GM23338 (cell line): ENCODE results near the gene TMEM107. TPM values are rescaled to one million over a fixed set of nuclear protein-coding genes. Genes with fewer than 3 reads are reported as not detected.

Experiments
- ATAC-seq: fragments of 200-7000 bp; cut with Tn5 transposase; 3 replicates; pipeline ENCODE4 v1.9.1; 2020
- DNase-seq: peaks from one replicate; pipeline ENCODE4 v3.0.0-alpha.2; 2015; ENCODE audit warnings: low spot score
- H2AFZ ChIP-seq: fragments of 200-600 bp; sonication (generic); 2 replicates; pipeline ENCODE4 v1.8.0; 2016; ENCODE audit warnings: antibody characterized with exemption, mild to moderate bottlenecking, moderate library complexity
- H3F3A ChIP-seq: fragments of 200-600 bp; sonication (generic); replicated peaks from 2 replicates; pipeline ENCODE4 v1.8.0; 2017; ENCODE audit warnings: antibody characterized with exemption, mixed run types, low read depth
- H3K27ac ChIP-seq: fragments of 200-600 bp; sonication (generic); 2 replicates; pipeline ENCODE4 v1.6.1; 2016; ENCODE audit warnings: low read depth
- H3K27me3 ChIP-seq: fragments of 200-600 bp; sonication (generic); 2 replicates; pipeline ENCODE4 v1.8.0; 2016; ENCODE audit warnings: mild to moderate bottlenecking, mixed run types, moderate library complexity; ENCODE audit not compliant: insufficient read depth
- H3K36me3 ChIP-seq: fragments of 200-600 bp; sonication (generic); 2 replicates; pipeline ENCODE4 v1.8.0; 2016; ENCODE audit warnings: mild to moderate bottlenecking; ENCODE audit not compliant: insufficient read depth
- H3K4me1 ChIP-seq: fragments of 200-600 bp; sonication (generic); 2 replicates; pipeline ENCODE4 v1.8.0; 2016; ENCODE audit warnings: mild to moderate bottlenecking, moderate library complexity; ENCODE audit not compliant: insufficient read depth
- H3K4me2 ChIP-seq: fragments of 200-600 bp; sonication (generic); 2 replicates; pipeline ENCODE4 v1.7.1; 2017; ENCODE audit warnings: mixed run types
- H3K4me3 ChIP-seq: fragments of 200-600 bp; sonication (generic); 2 replicates; pipeline ENCODE4 v1.6.1; 2016; ENCODE audit warnings: mixed run types
- H3K79me2 ChIP-seq: fragments of 200-600 bp; sonication (generic); replicated peaks from 2 replicates; pipeline ENCODE4 v1.8.0; 2017; ENCODE audit warnings: mild to moderate bottlenecking; ENCODE audit not compliant: insufficient read depth
- H3K9me2 ChIP-seq: fragments of 200-600 bp; sonication (generic); 2 replicates; pipeline ENCODE4 v1.8.0; 2017; ENCODE audit not compliant: insufficient read depth
- H4K20me1 ChIP-seq: fragments of 200-600 bp; sonication (generic); replicated peaks from 2 replicates; pipeline ENCODE4 v1.8.0; 2017; ENCODE audit warnings: mild to moderate bottlenecking; ENCODE audit not compliant: insufficient read depth
- H3K27ac Mint-ChIP-seq: 2 replicates; pipeline ENCODE4 v1.8.0; 2020; ENCODE audit warnings: inconsistent platforms, mild to moderate bottlenecking, moderate library complexity, mixed read lengths
- H3K27me3 Mint-ChIP-seq: 3 replicates; pipeline ENCODE4 v1.8.0; 2022; ENCODE audit warnings: low read depth, mild to moderate bottlenecking, moderate library complexity, mixed read lengths, inconsistent platforms; ENCODE audit not compliant: insufficient read depth, poor library complexity
- H3K36me3 Mint-ChIP-seq: 3 replicates; pipeline ENCODE4 v1.8.0; 2021; ENCODE audit warnings: low read depth, mild to moderate bottlenecking, inconsistent platforms, moderate library complexity, mixed read lengths
- H3K4me1 Mint-ChIP-seq: 3 replicates; pipeline ENCODE4 v1.8.0; 2020; ENCODE audit warnings: mild to moderate bottlenecking, inconsistent platforms, mixed read lengths
- H3K4me3 Mint-ChIP-seq: 3 replicates; pipeline ENCODE4 v1.8.0; 2021; ENCODE audit warnings: moderate library complexity, mild to moderate bottlenecking, inconsistent platforms, mixed read lengths
- H3K9me3 Mint-ChIP-seq: 3 replicates; pipeline ENCODE4 v1.8.0; 2020; ENCODE audit warnings: moderate library complexity, mild to moderate bottlenecking, inconsistent platforms, mixed read lengths
- CREB1 ChIP-seq: fragments of 250-450 bp; sonication (Bioruptor Pico); IDR thresholded peaks from 2 replicates; pipeline ENCODE4 v1.5.0; 2020; ENCODE audit warnings: low read depth, mild to moderate bottlenecking, moderate library complexity
- POLR2AphosphoS5 ChIP-seq: IDR thresholded peaks from 2 replicates; pipeline ENCODE4 v1.6.1; 2016; ENCODE audit warnings: antibody characterized with exemption, low read depth
- ZNF331 ChIP-seq: fragments of 250-450 bp; sonication (Bioruptor Pico); IDR thresholded peaks from 2 replicates; pipeline ENCODE4 v1.5.0; 2020; ENCODE audit warnings: low read depth, mild to moderate bottlenecking, moderate library complexity
- polyA plus RNA-seq: library from polyadenylated mRNA; unstranded; fragments of >200 nt; fragmentation: Nextera tagmentation; extraction: Ambion mirVana; gene quantifications from 2 replicates; pipeline ENCODE4 v1.2.1, GENCODE V29; 2016
- total RNA-seq: library from RNA; depleted of rRNA; stranded (reverse); fragments of >200 nt; shearing (Covaris generic); gene quantifications from 2 replicates; pipeline ENCODE4 v1.2.3, GENCODE V29; 2014
- TF ChIP-seq, protein P1 (sequence below): IDR thresholded peaks from one replicate; pipeline ENCODE4 v1.6.1; 2018; ENCODE audit warnings: antibody characterized with exemption; ENCODE audit not compliant: unreplicated experiment
- TF ChIP-seq, protein P2 (sequence below): fragments of 250-450 bp; sonication (Bioruptor Pico); IDR thresholded peaks from 2 replicates; pipeline ENCODE4 v1.5.0; 2020; ENCODE audit warnings: mild to moderate bottlenecking, moderate library complexity

The TMEM107 gene
- total and polyA plus RNA-seq, 2 experiments from 2014 or later: 10.8 to 20.4 TPM

DNA sequence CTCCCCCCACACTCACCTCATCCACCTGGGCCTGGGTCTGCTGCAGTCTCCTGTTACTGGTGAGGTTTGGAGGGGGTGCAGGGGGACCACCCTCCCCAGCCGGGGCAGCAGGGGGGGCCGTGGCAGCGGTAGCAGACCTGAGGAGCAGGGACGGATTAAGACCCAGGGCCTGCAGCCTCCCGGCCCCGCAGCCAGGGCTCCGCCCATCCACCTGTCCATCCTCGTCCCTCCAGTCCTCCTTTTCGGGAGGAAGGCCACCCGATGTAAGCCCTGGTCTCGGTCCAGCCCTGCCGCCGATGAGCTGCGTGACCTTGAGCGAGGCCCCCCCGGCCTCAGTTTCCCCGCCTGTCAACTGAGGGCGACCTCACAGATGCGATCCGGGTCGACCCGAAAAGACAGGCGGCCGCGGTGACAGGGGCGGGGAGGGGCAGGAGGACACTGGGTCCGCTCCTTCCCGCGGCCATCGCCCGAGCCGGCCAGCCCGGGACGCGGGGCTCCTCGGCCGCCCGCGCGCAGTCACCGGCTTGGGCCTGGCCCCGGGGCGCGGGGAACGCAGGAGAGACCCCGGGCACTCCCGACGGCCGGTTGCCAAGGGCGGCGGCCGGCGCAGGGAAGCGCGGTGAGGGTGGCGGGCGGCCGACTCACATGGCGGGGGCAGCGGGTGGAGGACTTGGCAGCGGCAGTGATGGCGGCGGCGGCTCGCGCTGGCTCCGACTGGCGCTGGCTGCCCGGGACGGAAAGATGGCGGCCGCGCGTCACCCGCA lies 13.8 kb downstream of the TMEM107 start, which contains the start of gene VAMP2:
Gene VAMP2, minus strand, starts transcription at position 716 of the 764 bp plus-strand sequence. Its CDS starts 69 bp downstream, at position 647.
- peak within 1 kb of the TSS; percentile 73 for H2AFZ ChIP-seq

More for the DNA sequence above, 13.8 kb downstream of the TMEM107 start, which contains the start of gene VAMP2:
- ATAC-seq (peak; percentile 8), DNase-seq (peak; percentile 85)
- peaks cover 5% of the 10 kb centered on the region for H4K20me1 ChIP-seq
- peaks cover 24% of the 10 kb centered on the region for H3K27me3 Mint-ChIP-seq
- peak within 1 kb of the TSS; percentile 96 for H3K4me3 ChIP-seq
- peaks cover 12% of the 10 kb centered on the region; the same call in 1 of the 2 replicates for H3K79me2 ChIP-seq
- TF ChIP-seq, protein P1, sequence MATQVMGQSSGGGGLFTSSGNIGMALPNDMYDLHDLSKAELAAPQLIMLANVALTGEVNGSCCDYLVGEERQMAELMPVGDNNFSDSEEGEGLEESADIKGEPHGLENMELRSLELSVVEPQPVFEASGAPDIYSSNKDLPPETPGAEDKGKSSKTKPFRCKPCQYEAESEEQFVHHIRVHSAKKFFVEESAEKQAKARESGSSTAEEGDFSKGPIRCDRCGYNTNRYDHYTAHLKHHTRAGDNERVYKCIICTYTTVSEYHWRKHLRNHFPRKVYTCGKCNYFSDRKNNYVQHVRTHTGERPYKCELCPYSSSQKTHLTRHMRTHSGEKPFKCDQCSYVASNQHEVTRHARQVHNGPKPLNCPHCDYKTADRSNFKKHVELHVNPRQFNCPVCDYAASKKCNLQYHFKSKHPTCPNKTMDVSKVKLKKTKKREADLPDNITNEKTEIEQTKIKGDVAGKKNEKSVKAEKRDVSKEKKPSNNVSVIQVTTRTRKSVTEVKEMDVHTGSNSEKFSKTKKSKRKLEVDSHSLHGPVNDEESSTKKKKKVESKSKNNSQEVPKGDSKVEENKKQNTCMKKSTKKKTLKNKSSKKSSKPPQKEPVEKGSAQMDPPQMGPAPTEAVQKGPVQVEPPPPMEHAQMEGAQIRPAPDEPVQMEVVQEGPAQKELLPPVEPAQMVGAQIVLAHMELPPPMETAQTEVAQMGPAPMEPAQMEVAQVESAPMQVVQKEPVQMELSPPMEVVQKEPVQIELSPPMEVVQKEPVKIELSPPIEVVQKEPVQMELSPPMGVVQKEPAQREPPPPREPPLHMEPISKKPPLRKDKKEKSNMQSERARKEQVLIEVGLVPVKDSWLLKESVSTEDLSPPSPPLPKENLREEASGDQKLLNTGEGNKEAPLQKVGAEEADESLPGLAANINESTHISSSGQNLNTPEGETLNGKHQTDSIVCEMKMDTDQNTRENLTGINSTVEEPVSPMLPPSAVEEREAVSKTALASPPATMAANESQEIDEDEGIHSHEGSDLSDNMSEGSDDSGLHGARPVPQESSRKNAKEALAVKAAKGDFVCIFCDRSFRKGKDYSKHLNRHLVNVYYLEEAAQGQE: no peak
- TF ChIP-seq POLR2AphosphoS5 (peak; percentile 73), ZNF331 (CRISPR knock-in tag) (no peak), CREB1 (CRISPR knock-in tag) (0 out of 2 replicates have a peak, but pooled peaks have one; percentile 60)
- TF ChIP-seq, protein P2, sequence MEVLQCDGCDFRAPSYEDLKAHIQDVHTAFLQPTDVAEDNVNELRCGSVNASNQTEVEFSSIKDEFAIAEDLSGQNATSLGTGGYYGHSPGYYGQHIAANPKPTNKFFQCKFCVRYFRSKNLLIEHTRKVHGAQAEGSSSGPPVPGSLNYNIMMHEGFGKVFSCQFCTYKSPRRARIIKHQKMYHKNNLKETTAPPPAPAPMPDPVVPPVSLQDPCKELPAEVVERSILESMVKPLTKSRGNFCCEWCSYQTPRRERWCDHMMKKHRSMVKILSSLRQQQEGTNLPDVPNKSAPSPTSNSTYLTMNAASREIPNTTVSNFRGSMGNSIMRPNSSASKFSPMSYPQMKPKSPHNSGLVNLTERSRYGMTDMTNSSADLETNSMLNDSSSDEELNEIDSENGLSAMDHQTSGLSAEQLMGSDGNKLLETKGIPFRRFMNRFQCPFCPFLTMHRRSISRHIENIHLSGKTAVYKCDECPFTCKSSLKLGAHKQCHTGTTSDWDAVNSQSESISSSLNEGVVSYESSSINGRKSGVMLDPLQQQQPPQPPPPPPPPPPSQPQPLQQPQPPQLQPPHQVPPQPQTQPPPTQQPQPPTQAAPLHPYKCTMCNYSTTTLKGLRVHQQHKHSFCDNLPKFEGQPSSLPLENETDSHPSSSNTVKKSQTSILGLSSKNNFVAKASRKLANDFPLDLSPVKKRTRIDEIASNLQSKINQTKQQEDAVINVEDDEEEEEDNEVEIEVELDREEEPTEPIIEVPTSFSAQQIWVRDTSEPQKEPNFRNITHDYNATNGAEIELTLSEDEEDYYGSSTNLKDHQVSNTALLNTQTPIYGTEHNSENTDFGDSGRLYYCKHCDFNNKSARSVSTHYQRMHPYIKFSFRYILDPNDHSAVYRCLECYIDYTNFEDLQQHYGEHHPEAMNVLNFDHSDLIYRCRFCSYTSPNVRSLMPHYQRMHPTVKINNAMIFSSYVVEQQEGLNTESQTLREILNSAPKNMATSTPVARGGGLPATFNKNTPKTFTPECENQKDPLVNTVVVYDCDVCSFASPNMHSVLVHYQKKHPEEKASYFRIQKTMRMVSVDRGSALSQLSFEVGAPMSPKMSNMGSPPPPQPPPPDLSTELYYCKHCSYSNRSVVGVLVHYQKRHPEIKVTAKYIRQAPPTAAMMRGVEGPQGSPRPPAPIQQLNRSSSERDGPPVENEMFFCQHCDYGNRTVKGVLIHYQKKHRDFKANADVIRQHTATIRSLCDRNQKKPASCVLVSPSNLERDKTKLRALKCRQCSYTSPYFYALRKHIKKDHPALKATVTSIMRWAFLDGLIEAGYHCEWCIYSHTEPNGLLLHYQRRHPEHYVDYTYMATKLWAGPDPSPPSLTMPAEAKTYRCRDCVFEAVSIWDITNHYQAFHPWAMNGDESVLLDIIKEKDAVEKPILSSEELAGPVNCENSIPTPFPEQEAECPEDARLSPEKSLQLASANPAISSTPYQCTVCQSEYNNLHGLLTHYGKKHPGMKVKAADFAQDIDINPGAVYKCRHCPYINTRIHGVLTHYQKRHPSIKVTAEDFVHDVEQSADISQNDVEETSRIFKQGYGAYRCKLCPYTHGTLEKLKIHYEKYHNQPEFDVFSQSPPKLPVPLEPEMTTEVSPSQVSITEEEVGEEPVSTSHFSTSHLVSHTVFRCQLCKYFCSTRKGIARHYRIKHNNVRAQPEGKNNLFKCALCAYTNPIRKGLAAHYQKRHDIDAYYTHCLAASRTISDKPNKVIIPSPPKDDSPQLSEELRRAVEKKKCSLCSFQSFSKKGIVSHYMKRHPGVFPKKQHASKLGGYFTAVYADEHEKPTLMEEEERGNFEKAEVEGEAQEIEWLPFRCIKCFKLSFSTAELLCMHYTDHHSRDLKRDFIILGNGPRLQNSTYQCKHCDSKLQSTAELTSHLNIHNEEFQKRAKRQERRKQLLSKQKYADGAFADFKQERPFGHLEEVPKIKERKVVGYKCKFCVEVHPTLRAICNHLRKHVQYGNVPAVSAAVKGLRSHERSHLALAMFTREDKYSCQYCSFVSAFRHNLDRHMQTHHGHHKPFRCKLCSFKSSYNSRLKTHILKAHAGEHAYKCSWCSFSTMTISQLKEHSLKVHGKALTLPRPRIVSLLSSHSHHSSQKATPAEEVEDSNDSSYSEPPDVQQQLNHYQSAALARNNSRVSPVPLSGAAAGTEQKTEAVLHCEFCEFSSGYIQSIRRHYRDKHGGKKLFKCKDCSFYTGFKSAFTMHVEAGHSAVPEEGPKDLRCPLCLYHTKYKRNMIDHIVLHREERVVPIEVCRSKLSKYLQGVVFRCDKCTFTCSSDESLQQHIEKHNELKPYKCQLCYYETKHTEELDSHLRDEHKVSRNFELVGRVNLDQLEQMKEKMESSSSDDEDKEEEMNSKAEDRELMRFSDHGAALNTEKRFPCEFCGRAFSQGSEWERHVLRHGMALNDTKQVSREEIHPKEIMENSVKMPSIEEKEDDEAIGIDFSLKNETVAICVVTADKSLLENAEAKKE (CRISPR knock-in tag): no peak
- H3F3A ChIP-seq: peaks cover 18% of the 10 kb centered on the region; the same call in 1 of the 2 replicates
- peak within 1 kb of the TSS; percentile 92 for H3K4me3 Mint-ChIP-seq
- H3K36me3 ChIP-seq: peaks cover 5% of the 10 kb centered on the region; the same call in 1 of the 2 replicates
- no peaks in the 10 kb centered on the region for H3K9me2 ChIP-seq
- peaks cover 41% of the 10 kb centered on the region for H3K4me1 Mint-ChIP-seq
- H3K27ac ChIP-seq: peak within 1 kb of the TSS; percentile 100
- H3K4me2 ChIP-seq: peak within 1 kb of the TSS; percentile 97
- H3K36me3 Mint-ChIP-seq: peaks cover 26% of the 10 kb centered on the region
- H3K27ac Mint-ChIP-seq: peak within 1 kb of the TSS; percentile 99
- H3K4me1 ChIP-seq: peaks cover 25% of the 10 kb centered on the region
- H3K27me3 ChIP-seq: no peaks in the 10 kb centered on the region
- no peaks in the 10 kb centered on the region for H3K9me3 Mint-ChIP-seq
